ENCODE measurements around the gene HOXD9.
A peak's percentile ranks its signal among the peaks of the same experiment; 100 is the strongest.

The HOXD9 gene

GRCh38 chr2:176111846-176112374 lies 10.6 kb upstream of the HOXD9 start:
- ATAC-seq, result no peak

GRCh38 chr2:176112375-176113302 lies 9.9 kb upstream of the HOXD9 start:
- no peak for ATAC-seq

GRCh38 chr2:176114120-176114929 lies 8.2 kb upstream of the HOXD9 start:
- ATAC-seq, result no peak

- ATAC-seq, result no peak
Observed at GRCh38 chr2:176114930-176115625, 7.4 kb upstream of the HOXD9 start.

GRCh38 chr2:176115883-176116813 lies 6.4 kb upstream of the HOXD9 start, which contains the start of gene HOXD10:
TSS of gene HOXD10 (plus strand) at chr2:176116778. CDS start at chr2:176116834, 56 bp downstream.
- ATAC-seq, result no peak

- ATAC-seq, result no peak
Observed at GRCh38 chr2:176117162-176117822, 5.2 kb upstream of the HOXD9 start.

DNA sequence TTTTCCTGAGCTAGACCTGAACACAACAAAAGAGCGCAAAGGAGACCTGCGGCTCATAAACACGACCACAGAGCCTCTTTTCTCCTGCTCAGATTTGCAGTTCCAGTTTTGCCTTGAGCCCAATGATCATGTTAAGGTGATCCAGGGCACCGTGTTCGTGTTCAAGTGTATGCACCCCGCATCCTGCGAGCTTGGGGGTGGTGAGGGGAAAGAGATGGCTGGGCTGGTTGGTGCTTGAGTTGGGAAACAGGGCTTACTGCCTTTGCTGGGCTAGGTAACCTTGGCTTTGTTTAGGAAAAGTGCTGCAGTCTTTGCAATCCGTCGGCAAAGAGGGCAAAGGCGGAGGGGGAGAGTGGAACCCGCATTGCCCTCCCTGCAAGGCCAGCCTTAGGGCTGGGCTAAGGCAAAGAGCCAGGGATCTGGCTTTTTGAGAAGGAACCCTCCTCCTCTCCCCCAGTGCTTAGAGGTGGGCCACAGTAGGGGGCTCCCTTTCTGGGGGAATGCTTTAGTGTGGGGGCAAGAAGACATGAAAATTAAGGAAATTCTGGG lies 4.6 kb upstream of the HOXD9 start:
- ATAC-seq, result no peak

DNA sequence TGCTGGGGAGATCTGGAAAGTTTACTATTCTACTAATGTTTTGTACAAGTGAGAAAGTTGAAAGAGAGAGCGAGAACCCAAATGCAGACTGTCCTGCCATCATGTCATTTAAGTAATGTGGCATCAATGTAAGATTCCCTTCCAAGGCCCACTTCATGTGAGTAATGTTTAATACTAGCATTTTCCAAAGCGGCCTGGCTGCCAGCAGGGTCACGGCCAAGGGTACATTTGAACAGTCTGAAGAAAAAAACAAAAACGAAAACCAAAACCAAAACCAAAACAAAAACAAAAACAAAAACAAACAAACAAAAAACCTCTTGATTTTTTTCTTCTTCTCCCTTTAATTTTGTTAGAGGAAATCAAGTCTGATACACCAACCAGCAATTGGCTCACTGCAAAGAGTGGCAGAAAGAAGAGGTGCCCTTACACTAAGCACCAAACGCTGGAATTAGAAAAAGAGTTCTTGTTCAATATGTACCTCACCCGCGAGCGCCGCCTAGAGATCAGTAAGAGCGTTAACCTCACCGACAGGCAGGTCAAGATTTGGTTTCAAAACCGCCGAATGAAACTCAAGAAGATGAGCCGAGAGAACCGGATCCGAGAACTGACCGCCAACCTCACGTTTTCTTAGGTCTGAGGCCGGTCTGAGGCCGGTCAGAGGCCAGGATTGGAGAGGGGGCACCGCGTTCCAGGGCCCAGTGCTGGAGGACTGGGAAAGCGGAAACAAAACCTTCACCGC lies 3.7 kb upstream of the HOXD9 start:
- ATAC-seq, result no peak

- ATAC-seq, result no peak
Observed at GRCh38 chr2:176120364-176121189, 1.9 kb upstream of the HOXD9 start.

GRCh38 chr2:176121190-176122051 lies 1.1 kb upstream of the HOXD9 start:
- ATAC-seq, result no peak

DNA sequence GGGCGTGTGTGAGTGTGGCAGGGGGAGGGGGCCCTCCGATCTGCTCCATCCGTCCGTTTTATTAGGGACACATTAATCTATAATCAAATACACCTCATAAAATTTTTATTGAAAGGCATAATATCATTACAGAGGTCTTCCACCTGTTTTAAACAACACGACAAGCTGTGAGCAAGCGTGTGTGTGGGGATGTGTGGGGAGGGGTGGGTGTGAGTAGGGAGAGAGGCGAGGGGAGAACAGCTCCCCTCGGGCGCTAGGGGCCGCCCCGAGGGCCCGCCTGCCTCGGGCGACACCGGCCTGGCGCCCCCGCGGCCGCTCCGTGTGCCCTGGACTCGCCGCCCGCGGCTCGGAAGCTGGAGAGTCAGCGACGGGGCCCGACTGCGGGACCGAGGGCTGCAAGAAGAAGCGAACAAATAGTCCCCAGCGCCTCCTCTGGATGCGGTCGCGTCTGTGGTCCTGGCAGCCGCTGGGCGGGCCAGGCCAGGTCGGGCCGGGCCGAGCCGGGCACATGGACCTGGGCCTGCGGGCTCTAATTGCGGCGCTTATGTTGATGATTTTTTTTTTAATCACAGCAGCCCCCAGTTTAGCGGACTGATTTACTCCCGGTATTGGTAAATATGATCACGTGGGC lies 352 bp upstream of the HOXD9 start:
- peak in 1 of 2 donors; percentile 25 for ATAC-seq

DNA sequence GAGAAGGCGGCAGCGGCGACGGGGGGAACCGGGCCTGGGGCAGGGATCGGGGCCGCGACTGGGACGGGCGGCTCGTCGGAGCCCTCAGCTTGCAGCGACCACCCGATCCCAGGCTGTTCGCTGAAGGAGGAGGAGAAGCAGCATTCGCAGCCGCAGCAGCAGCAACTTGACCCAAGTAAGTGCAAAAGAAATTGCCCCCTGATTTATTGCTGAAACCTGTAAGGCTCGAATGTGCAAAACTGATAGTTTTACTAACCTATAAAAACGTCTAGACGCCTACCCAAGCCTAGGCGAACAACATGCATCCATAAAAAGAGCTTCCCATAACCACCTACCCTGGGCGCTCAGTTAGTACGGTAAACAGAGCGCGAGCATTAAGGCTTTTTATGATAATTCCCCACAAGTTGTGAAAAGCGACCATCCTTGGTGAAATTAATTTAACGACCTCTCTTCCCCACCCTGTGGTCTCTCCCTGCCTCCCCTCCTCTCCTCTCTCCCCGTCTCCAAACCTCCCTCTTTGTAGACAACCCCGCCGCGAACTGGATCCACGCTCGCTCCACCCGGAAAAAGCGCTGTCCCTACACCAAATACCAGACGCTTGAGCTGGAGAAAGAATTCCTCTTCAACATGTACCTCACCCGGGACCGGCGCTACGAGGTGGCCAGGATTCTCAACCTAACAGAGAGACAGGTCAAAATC lies 1.0 kb downstream of the HOXD9 start:
- ATAC-seq, result no peak

GRCh38 chr2:176124110-176124946 lies 1.8 kb downstream of the HOXD9 start:
- no peak for ATAC-seq

GRCh38 chr2:176124947-176125771 lies 2.6 kb downstream of the HOXD9 start:
- no peak for ATAC-seq

DNA sequence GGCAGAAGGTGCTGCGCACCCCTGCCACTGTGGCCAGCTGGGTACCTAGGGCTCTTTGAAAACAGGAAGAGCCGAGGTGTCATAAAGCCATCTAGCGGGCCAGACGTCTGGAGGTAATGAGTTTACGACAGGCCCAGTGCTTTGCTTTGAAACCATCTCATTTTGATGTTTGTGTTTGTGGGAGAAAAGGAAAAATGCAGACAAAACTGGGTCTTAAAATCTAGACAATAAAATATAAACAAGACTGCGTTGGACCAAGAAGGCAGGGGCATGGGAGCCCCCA lies 3.2 kb downstream of the HOXD9 start:
- ATAC-seq, result no peak
